Astrocyte (in vitro differentiated cells and primary cell): ENCODE data around the gene CAMK2D. TPM values are rescaled to one million over a fixed set of nuclear protein-coding genes. Genes with fewer than 3 reads are reported as not detected.

Source experiments
- DNase-seq: peaks from one replicate; pipeline ENCODE4 v3.0.0-alpha.2; 2010; ENCODE audit warnings: low read depth
- FAIRE-seq: peaks from 2 replicates; lab custom pipeline; 2011; peaks lifted over from hg19 to GRCh38; lab: Jason Lieb, UNC
- H2AFZ ChIP-seq: 2 replicates; pipeline ENCODE4 v1.6.0; 2012; ENCODE audit warnings: low read depth, low read length, inconsistent platforms
- H3K27ac ChIP-seq: 2 replicates; pipeline ENCODE4 v1.5.1; 2011; ENCODE audit warnings: low read depth, low read length, inconsistent platforms
- H3K27me3 ChIP-seq: 2 replicates; pipeline ENCODE4 v1.6.0; 2011; ENCODE audit warnings: low read length, inconsistent platforms; ENCODE audit not compliant: insufficient read depth
- H3K36me3 ChIP-seq: 2 replicates; pipeline ENCODE4 v1.5.1; 2011; ENCODE audit warnings: low read length, inconsistent platforms; ENCODE audit not compliant: insufficient read depth
- H3K4me1 ChIP-seq: 2 replicates; pipeline ENCODE4 v1.5.1; 2011; ENCODE audit warnings: low read length, inconsistent platforms; ENCODE audit not compliant: insufficient read depth
- H3K4me2 ChIP-seq: 2 replicates; pipeline ENCODE4 v1.6.0; 2012; ENCODE audit warnings: low read length, inconsistent platforms
- H3K4me3 ChIP-seq: 2 replicates; pipeline ENCODE4 v1.5.1; 2011; ENCODE audit warnings: low read depth, mild to moderate bottlenecking, low read length, inconsistent platforms; ENCODE audit not compliant: insufficient read depth
- H3K79me2 ChIP-seq: 2 replicates; pipeline ENCODE4 v1.6.0; 2012; ENCODE audit warnings: mild to moderate bottlenecking, low read length, inconsistent platforms; ENCODE audit not compliant: insufficient read depth
- H3K9ac ChIP-seq: 2 replicates; pipeline ENCODE4 v1.6.0; 2012; ENCODE audit warnings: mild to moderate bottlenecking, low read length, inconsistent platforms
- H3K9me3 ChIP-seq: 2 replicates; pipeline ENCODE4 v1.5.1; 2012; ENCODE audit warnings: low read depth, mild to moderate bottlenecking, low read length, inconsistent platforms; ENCODE audit not compliant: insufficient read depth
- H4K20me1 ChIP-seq: 2 replicates; pipeline ENCODE4 v1.6.0; 2012; ENCODE audit warnings: low read length, inconsistent platforms; ENCODE audit not compliant: insufficient read depth
- H3K27ac Mint-ChIP-seq: one replicate; pipeline ENCODE4 v1.8.0; 2021; ENCODE audit warnings: mild to moderate bottlenecking, mixed read lengths; ENCODE audit not compliant: unreplicated experiment
- H3K27me3 Mint-ChIP-seq: one replicate; pipeline ENCODE4 v1.8.0; 2021; ENCODE audit warnings: low read depth, mixed read lengths; ENCODE audit not compliant: unreplicated experiment
- H3K36me3 Mint-ChIP-seq: one replicate; pipeline ENCODE4 v1.8.0; 2021; ENCODE audit warnings: low read depth, mixed read lengths; ENCODE audit not compliant: unreplicated experiment
- H3K4me1 Mint-ChIP-seq: one replicate; pipeline ENCODE4 v1.8.0; 2021; ENCODE audit warnings: low read depth, mixed read lengths; ENCODE audit not compliant: unreplicated experiment
- H3K4me3 Mint-ChIP-seq: one replicate; pipeline ENCODE4 v1.8.0; 2021; ENCODE audit warnings: mild to moderate bottlenecking, moderate library complexity, mixed read lengths; ENCODE audit not compliant: unreplicated experiment
- H3K9me3 Mint-ChIP-seq: one replicate; pipeline ENCODE4 v1.8.0; 2021; ENCODE audit warnings: mild to moderate bottlenecking, mixed read lengths; ENCODE audit not compliant: unreplicated experiment
- CTCF ChIP-seq: IDR thresholded peaks from 2 replicates; pipeline ENCODE4 v1.5.1; 2011; ENCODE audit warnings: low read depth, mild to moderate bottlenecking, inconsistent platforms, low read length, moderate library complexity; ENCODE audit not compliant: insufficient read depth
- EZH2 ChIP-seq: IDR thresholded peaks from 2 replicates; pipeline ENCODE4 v1.6.1; 2012; ENCODE audit warnings: mild to moderate bottlenecking, low read length, inconsistent platforms; ENCODE audit not compliant: insufficient read depth
- total RNA-seq: library from RNA; stranded (reverse); gene quantifications from 2 replicates; pipeline ENCODE4 v1.2.1, GENCODE V29; 2021

Gene CAMK2D
- total RNA-seq, 1 donor from 2014 or later: 80.8 TPM

GRCh38 chr4:113701169-113701568 is 60.4 kb downstream of the CAMK2D start:
- Histone ChIP-seq H3K9ac (no peak overlapping the region), H4K20me1 (peaks cover 23% of the 10 kb centered on the region), H3K36me3 (no peaks in the 10 kb centered on the region), H3K4me2 (no peak overlapping the region), H3K4me3 (no peak overlapping the region), H3K27me3 (no peaks in the 10 kb centered on the region), H3K79me2 (peaks cover 81% of the 10 kb centered on the region), H2AFZ (no peak overlapping the region), H3K4me1 (peaks cover 14% of the 10 kb centered on the region), H3K9me3 (no peaks in the 10 kb centered on the region), H3K27ac (no peak overlapping the region)
- TF ChIP-seq CTCF (no peak), EZH2 (no peak)
- Mint-ChIP-seq H3K36me3 (peaks cover 3% of the 10 kb centered on the region), H3K9me3 (no peaks in the 10 kb centered on the region), H3K27ac (no peak overlapping the region), H3K4me1 (peaks cover 24% of the 10 kb centered on the region), H3K4me3 (no peak overlapping the region), H3K27me3 (no peaks in the 10 kb centered on the region)
- peak; percentile 20 for DNase-seq
- no peak for FAIRE-seq

- H3K27me3 ChIP-seq: no peaks in the 10 kb centered on the region
- peaks cover 28% of the 10 kb centered on the region for H4K20me1 ChIP-seq
- TF ChIP-seq CTCF (no peak), EZH2 (no peak)
- Mint-ChIP-seq H3K27me3 (no peaks in the 10 kb centered on the region), H3K9me3 (no peaks in the 10 kb centered on the region), H3K4me1 (peaks cover 23% of the 10 kb centered on the region), H3K4me3 (no peak overlapping the region), H3K27ac (no peak overlapping the region), H3K36me3 (peaks cover 3% of the 10 kb centered on the region)
- H3K9ac ChIP-seq: no peak overlapping the region
- no peaks in the 10 kb centered on the region for H3K9me3 ChIP-seq
- no peak overlapping the region for H3K27ac ChIP-seq
- FAIRE-seq (no peak), DNase-seq (no peak)
- no peak overlapping the region for H3K4me2 ChIP-seq
- no peak overlapping the region for H3K4me3 ChIP-seq
- H3K79me2 ChIP-seq: peaks cover 81% of the 10 kb centered on the region
- peaks cover 19% of the 10 kb centered on the region for H3K4me1 ChIP-seq
- H2AFZ ChIP-seq: no peak overlapping the region
- H3K36me3 ChIP-seq: no peaks in the 10 kb centered on the region
Measured at GRCh38 chr4:113700602-113701150, 60.9 kb downstream of the CAMK2D start.

- H3K27me3 Mint-ChIP-seq: no peaks in the 10 kb centered on the region
- H3K9me3 Mint-ChIP-seq: no peaks in the 10 kb centered on the region
- no peak overlapping the region for H3K27ac ChIP-seq
- H3K4me3 ChIP-seq: no peak overlapping the region
- H3K36me3 Mint-ChIP-seq: peaks cover 3% of the 10 kb centered on the region
- no peak overlapping the region for H2AFZ ChIP-seq
- FAIRE-seq (no peak), DNase-seq (peak; percentile 53)
- peak overlapping the region; percentile 3 for H3K4me2 ChIP-seq
- no peak overlapping the region for H3K4me3 Mint-ChIP-seq
- no peak for TF ChIP-seq CTCF
- no peak overlapping the region for H3K27ac Mint-ChIP-seq
- H3K36me3 ChIP-seq: no peaks in the 10 kb centered on the region
- H3K4me1 Mint-ChIP-seq: peaks cover 22% of the 10 kb centered on the region
- H3K79me2 ChIP-seq: peaks cover 81% of the 10 kb centered on the region
- no peak overlapping the region for H3K9ac ChIP-seq
- H4K20me1 ChIP-seq: peaks cover 36% of the 10 kb centered on the region
- no peaks in the 10 kb centered on the region for H3K9me3 ChIP-seq
- peaks cover 22% of the 10 kb centered on the region for H3K4me1 ChIP-seq
- no peaks in the 10 kb centered on the region for H3K27me3 ChIP-seq
Measured at GRCh38 chr4:113699772-113700171, 61.8 kb downstream of the CAMK2D start.
